ENCODE measurements around the gene LHPP. TPM values are rescaled to one million over a fixed set of nuclear protein-coding genes. Genes with fewer than 3 reads are reported as not detected.

The LHPP gene
- total RNA-seq, 1 donor from 2014 or later = 15.3 TPM

GRCh38 chr10:124423813-124424212 is 37.8 kb upstream of the LHPP start:
- Mint-ChIP-seq H3K4me3 (ENCODE audit: unreplicated experiment) (no peak overlapping the region), H3K4me1 (ENCODE audit: low read depth) (peaks cover 3% of the 10 kb centered on the region), H3K27ac (ENCODE audit: unreplicated experiment) (no peak overlapping the region), H3K36me3 (ENCODE audit: low read depth) (no peaks in the 10 kb centered on the region), H3K27me3 (ENCODE audit: low read depth) (peaks cover 30% of the 10 kb centered on the region), H3K9me3 (ENCODE audit: low read depth) (no peaks in the 10 kb centered on the region)
- no peak for DNase-seq (ENCODE audit: low spot score)
- no peak for TF ChIP-seq CTCF (IDR thresholded peaks at IDR 0.05)

GRCh38 chr10:124425227-124425962 is 36.2 kb upstream of the LHPP start:
- no peak for TF ChIP-seq CTCF (IDR thresholded peaks at IDR 0.05)
- Mint-ChIP-seq H3K9me3 (ENCODE audit: low read depth) (no peaks in the 10 kb centered on the region), H3K27me3 (ENCODE audit: low read depth) (peaks cover 34% of the 10 kb centered on the region), H3K4me1 (ENCODE audit: low read depth) (no peaks in the 10 kb centered on the region), H3K36me3 (ENCODE audit: low read depth) (no peaks in the 10 kb centered on the region), H3K4me3 (ENCODE audit: unreplicated experiment) (no peak overlapping the region), H3K27ac (ENCODE audit: unreplicated experiment) (no peak overlapping the region)
- no peak for DNase-seq (ENCODE audit: low spot score)

- no peaks in the 10 kb centered on the region for H3K36me3 Mint-ChIP-seq (ENCODE audit: low read depth)
- no peaks in the 10 kb centered on the region for H3K4me1 Mint-ChIP-seq (ENCODE audit: low read depth)
- no peak overlapping the region for H3K27ac Mint-ChIP-seq (ENCODE audit: unreplicated experiment)
- H3K4me3 Mint-ChIP-seq (ENCODE audit: unreplicated experiment) = no peak overlapping the region
- TF ChIP-seq CTCF (IDR thresholded peaks at IDR 0.05) = no peak
- H3K27me3 Mint-ChIP-seq (ENCODE audit: low read depth) = peaks cover 34% of the 10 kb centered on the region
- H3K9me3 Mint-ChIP-seq (ENCODE audit: low read depth) = no peaks in the 10 kb centered on the region
- no peak for DNase-seq (ENCODE audit: low spot score)
Observed at GRCh38 chr10:124428207-124428777, 33.3 kb upstream of the LHPP start.

DNA sequence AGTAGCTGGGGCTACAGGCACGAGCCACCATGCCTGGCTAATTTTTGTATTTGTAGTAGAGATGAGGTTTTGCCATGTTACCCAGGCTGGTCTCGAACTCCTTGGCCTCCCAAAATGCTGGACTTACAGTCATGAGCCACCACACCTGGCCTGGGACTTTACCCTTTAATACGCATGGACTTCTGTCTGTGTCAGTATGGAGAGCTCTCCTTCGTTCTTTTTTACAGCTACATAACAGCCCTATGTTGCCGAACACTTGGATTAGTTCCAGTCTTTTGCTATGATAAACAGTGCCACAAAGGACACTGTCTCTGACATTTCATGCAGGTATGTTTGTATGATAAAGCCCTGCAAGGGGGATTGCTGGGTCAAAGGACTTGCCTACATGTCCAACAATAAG is 32.0 kb upstream of the LHPP start:
- no peak overlapping the region for H3K27ac Mint-ChIP-seq (ENCODE audit: unreplicated experiment)
- TF ChIP-seq CTCF (IDR thresholded peaks at IDR 0.05) = no peak
- H3K9me3 Mint-ChIP-seq (ENCODE audit: low read depth) = no peaks in the 10 kb centered on the region
- no peaks in the 10 kb centered on the region for H3K4me1 Mint-ChIP-seq (ENCODE audit: low read depth)
- peaks cover 27% of the 10 kb centered on the region for H3K27me3 Mint-ChIP-seq (ENCODE audit: low read depth)
- DNase-seq (ENCODE audit: low spot score) = no peak
- no peak overlapping the region for H3K4me3 Mint-ChIP-seq (ENCODE audit: unreplicated experiment)
- H3K36me3 Mint-ChIP-seq (ENCODE audit: low read depth) = no peaks in the 10 kb centered on the region

- no peak for DNase-seq (ENCODE audit: low spot score)
- H3K4me1 Mint-ChIP-seq (ENCODE audit: low read depth) = no peaks in the 10 kb centered on the region
- H3K4me3 Mint-ChIP-seq (ENCODE audit: unreplicated experiment) = no peak overlapping the region
- no peak for TF ChIP-seq CTCF (IDR thresholded peaks at IDR 0.05)
- peaks cover 27% of the 10 kb centered on the region for H3K27me3 Mint-ChIP-seq (ENCODE audit: low read depth)
- H3K36me3 Mint-ChIP-seq (ENCODE audit: low read depth) = no peaks in the 10 kb centered on the region
- H3K9me3 Mint-ChIP-seq (ENCODE audit: low read depth) = no peaks in the 10 kb centered on the region
- H3K27ac Mint-ChIP-seq (ENCODE audit: unreplicated experiment) = no peak overlapping the region
Observed at GRCh38 chr10:124430077-124430476, 31.5 kb upstream of the LHPP start.
